Forelimb muscle (tissue), 1 donor: ENCODE results near the gene CBX1. TPM values are rescaled to one million over a fixed set of nuclear protein-coding genes. Genes with fewer than 3 reads are reported as not detected.
"Not testable (repeated sequence)": the region's sequence is repeated elsewhere in the genome, so short reads cannot be mapped to it uniquely, and the experiment has no call there.

ENCODE experiments used
- DNase-seq: peaks from one replicate; pipeline ENCODE4 v3.0.0-alpha.2; 2013; ENCODE audit warnings: low read depth
- polyA plus RNA-seq: library from polyadenylated mRNA; unstranded; fragments of 120-200 nt; gene quantifications from one replicate; pipeline ENCODE4 v1.2.1, GENCODE V29; 2013; ENCODE audit not compliant: insufficient read length

CBX1 gene
- polyA plus RNA-seq, 1 donor = 68.7 TPM

GRCh38 chr17:48051706-48052486, 49.4 kb downstream of the CBX1 start:
- peak; percentile 63 for DNase-seq

- DNase-seq = no peak
These were observed 50.0 kb downstream of the CBX1 start for GRCh38 chr17:48051283-48051682.

DNA sequence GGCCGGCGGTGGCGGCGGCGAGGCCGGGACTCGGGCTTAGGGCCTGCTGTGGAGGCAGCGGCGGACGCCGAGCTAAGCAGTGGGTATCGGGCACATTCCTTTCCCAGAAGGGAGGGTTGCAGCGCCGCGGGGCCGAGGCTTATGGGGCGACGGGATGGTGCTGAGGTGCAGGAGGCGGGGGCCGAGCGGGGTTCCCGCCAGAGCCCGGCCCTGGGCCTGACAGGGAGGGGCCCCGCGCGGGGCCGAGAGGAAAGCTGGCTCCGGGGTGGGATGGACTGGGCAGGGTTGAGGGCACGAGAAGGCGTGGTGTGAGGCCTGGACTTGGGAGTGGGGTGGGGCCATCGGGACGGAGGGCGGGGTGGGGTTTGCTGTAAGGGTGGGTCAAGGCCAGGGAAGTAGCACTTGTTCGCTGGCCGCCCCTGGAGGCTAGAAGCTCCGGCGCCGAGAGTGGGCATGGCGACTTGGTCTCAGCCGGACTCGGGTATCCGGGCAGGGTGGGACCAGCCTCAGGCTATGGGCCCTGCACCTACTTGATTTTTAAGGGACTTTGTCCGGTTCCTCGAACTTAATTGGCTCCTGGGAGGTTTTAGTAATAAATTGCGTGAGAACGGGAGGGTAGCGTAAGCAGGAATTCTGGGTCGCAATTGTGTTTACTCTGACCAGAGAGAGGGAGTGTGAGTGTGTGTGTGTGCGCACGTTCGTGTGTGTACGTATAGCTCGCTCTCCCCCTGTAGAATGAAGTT, 52.7 kb downstream of the CBX1 start:
- DNase-seq = no peak

DNA sequence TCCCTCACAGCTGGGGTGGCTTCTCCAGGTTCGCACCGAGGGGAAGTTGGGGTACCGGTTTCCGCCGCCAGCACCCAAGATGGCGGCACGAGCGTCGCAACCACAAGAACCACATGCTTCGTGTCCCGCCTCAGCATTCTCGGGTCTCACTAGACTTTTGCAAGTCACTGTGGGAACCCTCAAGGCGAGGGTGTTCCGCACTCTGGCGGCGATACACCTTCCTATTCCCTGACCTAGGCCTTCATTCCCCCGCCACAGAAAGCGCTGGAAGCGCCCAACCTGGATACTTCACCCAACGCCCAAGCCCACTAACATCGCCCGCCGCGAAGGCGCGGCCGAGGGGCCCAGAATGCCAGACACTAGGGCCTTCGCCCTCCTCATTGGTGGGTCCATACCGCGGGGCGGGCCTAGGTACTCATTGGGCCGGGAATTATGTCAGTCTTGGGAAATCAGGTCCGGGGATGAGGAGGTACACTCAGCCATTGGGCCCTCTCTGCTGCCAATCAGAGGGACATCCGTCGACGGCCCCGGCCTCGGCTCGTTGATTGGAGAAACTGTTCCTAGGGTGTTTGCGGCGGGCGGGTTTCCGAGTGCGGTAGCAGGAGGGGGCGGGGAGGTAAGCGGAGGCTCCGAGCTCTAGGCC, 53.4 kb downstream of the CBX1 start, which contains the start of gene NFE2L1:
Gene NFE2L1, plus strand, starts transcription at position 619 of the 643 bp plus-strand sequence. CDS start 2,760 bp downstream, outside the sequence.
- peak; percentile 98 for DNase-seq

DNA sequence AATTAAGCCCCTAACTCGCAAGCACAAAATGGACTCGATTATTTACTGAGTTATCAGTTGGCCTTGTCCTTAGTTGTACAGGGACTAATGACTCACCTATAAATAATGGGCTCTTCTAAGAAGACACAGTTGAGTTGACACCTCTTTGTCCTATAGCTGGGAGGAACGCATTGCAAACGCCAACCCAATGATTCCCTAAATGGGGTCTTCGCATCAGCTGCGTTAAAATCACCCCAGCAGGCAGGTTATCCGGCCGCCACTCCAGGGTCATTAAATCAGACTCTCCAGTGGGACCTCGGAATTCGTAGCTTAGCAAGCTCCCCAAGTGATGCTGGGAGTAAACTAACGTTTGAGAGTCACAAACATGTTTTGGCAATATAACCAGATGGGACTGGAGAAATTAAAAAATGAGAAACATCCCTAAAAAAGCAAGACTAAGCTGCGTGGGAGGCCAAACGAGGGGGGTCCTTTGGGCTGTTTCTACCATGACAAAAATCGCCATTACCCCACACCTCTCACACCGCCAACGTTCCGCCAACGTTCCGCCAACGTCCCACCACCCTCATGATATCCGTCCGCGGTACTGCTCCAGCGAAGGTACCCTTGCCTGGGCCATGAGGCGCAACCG, 54.1 kb downstream of the CBX1 start:
- no peak for DNase-seq

- no peak for DNase-seq
These were observed 55.0 kb downstream of the CBX1 start for GRCh38 chr17:48046296-48046695.

GRCh38 chr17:48045316-48046001, 55.8 kb downstream of the CBX1 start:
- no peak for DNase-seq

DNA sequence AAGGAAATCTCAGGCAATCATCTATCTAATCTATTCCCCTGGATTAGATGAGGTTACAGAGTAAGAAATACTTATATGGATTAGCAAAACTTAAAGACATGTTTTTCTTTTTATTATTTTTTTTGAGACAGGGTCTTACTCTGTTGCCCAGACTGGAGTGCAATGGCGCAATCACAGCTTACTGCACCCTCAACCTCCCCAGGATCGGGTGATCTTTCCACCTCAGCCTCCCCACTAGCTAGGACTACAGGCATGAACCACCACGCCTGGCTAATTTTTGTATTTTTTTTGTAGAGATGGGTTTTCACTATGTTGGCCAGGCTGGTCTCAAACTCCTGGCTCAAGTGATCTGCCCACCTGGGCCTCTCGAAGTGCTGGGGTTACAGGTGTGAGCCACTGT, 56.4 kb downstream of the CBX1 start:
- DNase-seq = no peak

GRCh38 chr17:48043176-48043575, 58.1 kb downstream of the CBX1 start:
- no peak for DNase-seq

DNA sequence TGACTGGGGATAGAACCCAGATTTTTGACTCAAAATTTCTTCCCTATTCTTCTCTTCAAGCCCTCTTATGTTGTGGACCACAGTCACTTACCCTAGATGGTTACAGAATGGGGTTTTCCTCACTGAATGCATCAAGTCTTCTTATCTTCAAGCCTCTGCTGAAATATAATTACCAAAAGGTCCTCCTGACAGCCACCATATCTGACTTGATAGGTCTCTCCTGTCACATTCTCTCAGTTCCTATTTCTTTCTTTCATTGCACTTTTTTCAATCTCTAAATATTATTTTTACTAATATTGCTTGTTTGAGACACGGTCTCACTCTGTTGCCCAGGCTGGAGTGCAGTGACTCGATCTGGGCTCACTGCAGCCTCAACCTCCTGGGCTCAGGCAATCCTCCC, 62.6 kb downstream of the CBX1 start:
- DNase-seq = no peak

DNA sequence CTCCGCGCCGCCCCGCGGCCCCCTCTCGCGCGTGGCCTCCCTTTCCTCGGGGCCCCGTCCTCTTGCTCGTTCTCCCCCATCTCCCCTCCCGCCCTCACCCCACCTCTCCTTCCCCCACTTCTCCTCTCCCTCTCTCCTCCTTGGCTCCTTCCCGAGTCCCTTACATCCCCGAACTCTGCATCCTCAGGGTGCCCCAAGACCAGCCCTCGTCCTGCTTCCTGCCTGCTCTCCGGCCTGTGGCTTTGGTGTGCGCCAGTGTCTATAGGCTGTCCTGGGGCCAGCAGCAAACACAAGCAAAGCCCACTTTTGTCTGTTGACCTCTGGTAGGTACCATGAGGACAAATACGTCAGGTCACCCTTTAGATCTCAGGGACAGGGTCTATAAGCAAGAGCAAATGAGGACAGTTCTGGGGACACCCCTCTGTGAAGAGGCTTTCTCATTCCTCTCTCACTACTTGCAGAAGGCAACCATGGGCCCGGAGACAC, 63.4 kb downstream of the CBX1 start:
- DNase-seq = no peak

- DNase-seq = no peak
These were observed 64.0 kb downstream of the CBX1 start, which contains the start of gene COPZ2 for GRCh38 chr17:48037036-48037837. Gene COPZ2 (minus strand): TSS chr17:48037797. CDS start chr17:48037777, 20 bp downstream.

DNA sequence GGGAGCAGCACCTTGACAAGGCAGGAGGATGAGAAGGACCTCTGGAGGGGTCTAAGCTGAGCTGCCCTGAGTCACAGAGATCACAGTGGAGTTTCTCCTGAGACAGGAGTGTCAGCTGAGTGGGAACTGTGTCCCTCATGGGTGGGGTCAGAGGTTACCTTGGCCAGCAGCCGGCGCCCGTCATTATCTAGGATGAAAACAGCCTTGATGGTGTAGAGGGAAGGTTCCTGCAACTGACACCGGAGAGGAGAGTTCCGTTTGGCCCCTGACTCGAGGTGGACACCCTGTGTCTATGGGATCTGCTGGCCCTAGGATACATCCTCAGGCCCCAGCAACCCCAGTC, 64.6 kb downstream of the CBX1 start:
- DNase-seq = no peak

- not testable (repeated sequence) for DNase-seq
These were observed 66.5 kb downstream of the CBX1 start for GRCh38 chr17:48034734-48035133.

- DNase-seq = no peak
These were observed 69.3 kb downstream of the CBX1 start for GRCh38 chr17:48031966-48032365.

GRCh38 chr17:48030531-48030930, 70.7 kb downstream of the CBX1 start:
- no peak for DNase-seq

GRCh38 chr17:48028736-48029135, 72.5 kb downstream of the CBX1 start:
- no peak for DNase-seq

- no peak for DNase-seq
These were observed 73.8 kb downstream of the CBX1 start for GRCh38 chr17:48027322-48027981.

DNA sequence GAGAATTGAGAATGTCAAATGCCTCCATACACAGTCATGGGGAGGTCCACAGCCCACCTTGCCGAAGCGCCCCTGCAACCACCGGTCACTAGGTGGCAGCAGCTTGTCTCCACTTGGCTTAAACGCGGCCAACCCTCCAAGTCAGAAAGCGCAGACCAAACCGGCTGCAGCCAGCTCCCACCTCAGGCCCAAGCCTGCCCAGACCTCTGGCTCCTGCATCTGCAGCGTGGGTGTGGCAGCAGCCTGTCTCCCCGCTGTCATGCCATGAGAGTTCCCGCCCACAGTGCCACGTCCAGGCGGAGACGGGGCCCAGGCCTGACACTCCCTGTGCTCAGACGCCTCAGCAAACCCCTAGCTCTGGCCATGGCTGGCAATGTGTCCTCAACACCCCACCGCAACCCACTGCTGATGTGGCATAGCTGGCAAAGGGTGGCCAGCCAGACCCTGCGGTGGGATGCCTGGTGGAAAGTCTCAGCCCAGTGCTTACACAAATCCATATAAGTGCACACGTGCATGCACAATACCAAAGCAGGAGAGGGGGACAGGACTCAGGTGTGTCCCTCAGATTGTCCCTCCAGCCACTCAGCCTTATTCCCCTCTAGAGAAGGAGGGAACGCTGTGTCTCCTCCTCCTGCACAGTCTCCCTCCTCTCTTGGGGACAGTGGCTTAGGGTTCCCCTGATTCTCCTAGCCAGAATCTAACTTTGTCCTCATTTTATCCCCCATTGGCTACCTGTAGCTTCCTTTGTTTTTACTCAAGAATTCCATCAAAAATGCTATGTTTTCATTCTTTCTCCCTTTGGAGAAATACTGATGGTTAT, 74.6 kb downstream of the CBX1 start:
- DNase-seq = peak; percentile 73
